LNCAP (cell line): ENCODE results near the gene REEP5.

Experiments used
- TF ChIP-seq, protein P1 (sequence below): fragments of 450-650 bp; IDR thresholded peaks from 2 replicates; pipeline ENCODE4 v1.5.1; 2017; ENCODE audit warnings: mild to moderate bottlenecking

Gene REEP5

DNA sequence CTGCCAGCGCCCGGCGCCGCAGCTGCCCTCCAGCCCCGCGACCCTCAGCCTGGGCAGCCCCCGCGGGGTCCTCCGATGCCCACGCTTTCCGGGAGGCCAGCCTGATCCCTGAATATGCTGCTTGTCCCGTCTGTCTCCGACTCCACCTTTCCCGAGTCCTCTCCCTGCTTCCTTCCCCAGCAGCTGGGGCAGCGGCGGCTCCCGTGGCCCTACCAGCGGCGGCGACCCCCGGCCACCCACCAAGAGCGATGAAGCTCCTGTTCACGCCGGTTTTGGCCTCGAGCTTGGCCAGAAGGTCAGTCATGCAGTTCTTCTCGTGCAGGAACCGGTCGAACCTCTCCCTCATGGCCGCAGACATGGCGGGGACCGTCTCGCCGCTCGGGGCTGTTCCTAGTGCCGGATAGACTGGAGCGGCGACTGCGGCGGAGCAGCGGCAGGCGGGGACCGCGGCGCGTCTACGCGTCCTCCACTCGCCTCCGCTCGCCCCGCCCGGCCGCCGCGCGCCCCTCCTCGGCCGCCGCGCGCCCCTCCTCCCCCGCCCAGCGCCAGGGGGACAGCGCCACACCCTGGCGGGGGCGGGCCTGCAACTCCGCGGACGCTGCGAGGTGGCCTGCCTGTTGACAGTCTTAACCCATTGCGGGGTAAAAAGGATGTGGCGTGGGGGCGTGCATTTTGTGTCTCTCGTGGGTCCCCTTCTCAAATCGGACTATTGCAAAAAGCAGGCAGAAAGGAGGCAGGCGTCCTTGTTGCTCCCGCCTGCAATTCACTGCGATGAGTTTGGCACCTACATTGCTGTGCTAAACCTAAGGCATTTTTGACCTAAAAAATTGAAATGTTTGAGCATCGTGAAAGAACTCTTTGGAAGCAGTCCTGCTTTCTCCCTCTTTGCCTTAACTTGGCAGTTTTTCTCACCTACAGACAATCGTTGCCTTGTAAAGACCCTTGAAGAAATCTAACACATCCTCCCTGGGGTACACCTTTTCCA, at the start of gene REEP5:
TSS of gene REEP5 (minus strand) at position 395 of the 985 bp plus-strand sequence. CDS start at position 358, 37 bp downstream.
- TF ChIP-seq, protein P1, sequence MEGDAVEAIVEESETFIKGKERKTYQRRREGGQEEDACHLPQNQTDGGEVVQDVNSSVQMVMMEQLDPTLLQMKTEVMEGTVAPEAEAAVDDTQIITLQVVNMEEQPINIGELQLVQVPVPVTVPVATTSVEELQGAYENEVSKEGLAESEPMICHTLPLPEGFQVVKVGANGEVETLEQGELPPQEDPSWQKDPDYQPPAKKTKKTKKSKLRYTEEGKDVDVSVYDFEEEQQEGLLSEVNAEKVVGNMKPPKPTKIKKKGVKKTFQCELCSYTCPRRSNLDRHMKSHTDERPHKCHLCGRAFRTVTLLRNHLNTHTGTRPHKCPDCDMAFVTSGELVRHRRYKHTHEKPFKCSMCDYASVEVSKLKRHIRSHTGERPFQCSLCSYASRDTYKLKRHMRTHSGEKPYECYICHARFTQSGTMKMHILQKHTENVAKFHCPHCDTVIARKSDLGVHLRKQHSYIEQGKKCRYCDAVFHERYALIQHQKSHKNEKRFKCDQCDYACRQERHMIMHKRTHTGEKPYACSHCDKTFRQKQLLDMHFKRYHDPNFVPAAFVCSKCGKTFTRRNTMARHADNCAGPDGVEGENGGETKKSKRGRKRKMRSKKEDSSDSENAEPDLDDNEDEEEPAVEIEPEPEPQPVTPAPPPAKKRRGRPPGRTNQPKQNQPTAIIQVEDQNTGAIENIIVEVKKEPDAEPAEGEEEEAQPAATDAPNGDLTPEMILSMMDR = peak; percentile 95

DNA sequence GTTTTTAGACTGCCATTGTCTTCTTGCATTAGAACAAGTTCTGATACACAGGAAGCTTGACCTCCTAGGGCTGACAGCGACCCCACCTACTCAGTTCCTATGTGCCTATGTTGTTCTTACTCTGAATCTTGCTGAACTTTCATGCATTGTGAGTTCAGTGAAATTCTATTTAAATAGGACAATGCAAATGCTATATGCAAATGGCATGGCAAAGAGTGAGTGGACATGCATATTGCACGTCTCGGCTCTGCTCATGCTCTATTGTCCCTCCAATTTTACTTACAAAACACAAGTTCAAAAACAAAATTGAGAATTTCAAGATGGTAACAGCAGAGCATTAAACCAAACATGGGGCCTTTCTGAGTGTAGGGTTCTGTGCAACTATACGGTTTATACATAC, 49.2 kb upstream of the REEP5 start:
- TF ChIP-seq, protein P1 = no peak

DNA sequence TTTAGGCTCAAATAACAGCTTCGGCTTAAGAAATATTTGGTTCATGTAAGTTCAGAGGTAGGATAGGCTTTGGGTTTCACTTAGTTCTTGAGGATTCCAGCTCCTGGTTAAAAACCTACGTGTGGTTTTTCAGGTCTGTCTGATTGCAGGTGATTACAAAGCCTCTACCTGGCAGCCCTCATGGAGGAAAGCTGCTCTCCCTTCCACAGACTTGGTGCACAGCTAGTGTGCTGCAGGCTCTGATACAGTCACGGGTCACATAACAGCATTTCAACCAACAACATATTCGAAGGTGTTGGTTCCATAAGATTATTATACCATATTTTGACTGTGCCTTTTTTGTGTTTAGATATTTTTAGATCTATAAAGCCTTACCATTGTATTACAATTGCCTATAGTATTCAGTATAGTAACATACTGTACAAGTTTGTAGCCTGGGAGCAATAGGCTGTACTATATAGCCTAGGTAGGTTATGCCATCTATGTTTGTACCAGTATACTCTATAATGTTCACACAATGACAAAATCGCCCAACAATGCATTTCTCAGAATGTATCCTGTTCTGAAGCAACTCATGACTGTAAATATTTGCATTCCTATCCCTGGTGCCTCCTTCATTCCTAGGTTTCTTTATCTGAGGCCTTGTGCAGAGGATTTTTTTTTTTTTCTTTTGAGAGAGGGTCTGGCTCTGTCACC, 46.5 kb upstream of the REEP5 start:
- TF ChIP-seq, protein P1 = no peak

DNA sequence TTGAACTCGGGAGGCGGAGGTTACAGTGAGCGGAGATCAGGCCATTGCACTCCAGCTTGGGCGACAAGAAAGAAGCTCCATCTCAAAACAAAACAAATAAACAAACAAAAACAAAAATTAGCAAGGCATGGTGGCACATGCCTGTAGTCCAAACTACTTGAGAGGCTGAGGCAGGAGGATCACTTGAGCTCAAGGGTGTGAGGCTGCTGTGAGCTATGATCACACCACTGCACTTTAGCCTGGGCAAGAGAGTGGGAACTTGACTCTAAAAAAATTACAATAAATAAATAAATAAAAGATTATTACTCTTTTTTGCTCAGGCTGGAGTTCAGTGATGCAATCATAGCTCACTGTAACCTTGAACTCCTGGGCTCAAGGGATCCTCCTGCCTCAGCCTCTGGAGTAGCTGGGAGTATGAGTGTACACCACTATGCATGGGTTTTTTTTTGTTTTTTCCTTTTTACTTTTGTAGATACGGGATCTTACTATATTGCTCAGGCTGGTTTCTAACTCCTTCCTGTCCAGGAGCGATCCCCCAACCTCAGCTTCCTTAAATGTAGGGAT, 45.6 kb upstream of the REEP5 start:
- TF ChIP-seq, protein P1 = no peak

DNA sequence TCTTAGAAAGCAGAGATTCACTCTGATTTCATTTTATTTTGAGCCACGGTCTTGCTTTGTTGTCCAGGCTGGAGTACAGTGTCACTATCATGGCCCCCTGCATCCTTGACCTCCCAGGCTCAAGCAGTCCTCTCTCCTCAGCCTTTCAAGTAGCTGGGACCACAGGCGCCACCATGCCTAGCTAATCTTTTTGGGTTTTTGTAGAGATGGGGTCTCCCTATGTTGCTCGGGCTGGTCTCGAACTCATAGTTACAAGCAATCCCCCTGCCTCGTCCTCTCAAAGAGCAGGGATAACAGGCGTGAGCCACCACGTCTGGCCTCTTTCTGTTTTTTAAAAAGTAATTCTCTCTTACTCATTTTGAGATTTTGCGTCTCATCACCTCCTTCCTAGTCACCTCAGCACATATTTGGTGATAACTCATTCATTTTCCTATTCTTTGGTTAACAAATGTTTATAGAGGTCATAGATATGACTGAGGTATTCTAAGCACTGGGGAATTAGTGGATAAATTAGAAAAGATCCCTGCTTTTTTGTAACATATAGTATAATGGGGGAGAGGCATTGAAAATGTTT, 43.8 kb upstream of the REEP5 start:
- TF ChIP-seq, protein P1 = no peak

DNA sequence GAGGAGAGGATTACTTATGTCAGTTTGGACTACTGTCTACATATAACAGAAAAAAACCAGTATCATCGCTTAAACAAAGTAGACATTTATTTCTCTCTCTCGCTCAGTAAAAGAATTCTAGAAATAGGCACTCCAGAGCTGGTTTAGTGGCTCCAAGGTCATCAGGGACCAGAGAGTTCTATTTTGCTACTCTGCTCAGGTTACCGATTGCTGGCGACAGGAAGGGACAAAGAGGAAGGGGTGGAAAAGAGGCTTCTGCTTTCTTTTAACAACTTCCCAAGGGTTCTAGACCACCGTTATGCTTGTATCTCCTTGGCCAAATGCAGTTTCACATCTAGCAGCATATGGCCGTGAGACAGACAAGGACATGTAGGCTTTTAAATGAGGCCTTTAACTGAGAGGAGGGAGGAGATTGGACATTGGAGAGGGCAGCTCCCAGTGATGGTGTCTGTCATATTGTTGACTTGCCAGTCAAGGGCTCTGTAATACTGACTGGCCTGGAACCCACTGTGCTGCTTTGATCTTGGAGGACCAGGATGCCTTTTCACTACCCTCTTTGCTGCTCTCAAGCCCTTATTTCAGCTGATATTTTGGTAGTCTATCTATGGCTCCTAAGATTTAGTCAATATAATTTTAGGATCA, 39.0 kb upstream of the REEP5 start:
- TF ChIP-seq, protein P1 = no peak

DNA sequence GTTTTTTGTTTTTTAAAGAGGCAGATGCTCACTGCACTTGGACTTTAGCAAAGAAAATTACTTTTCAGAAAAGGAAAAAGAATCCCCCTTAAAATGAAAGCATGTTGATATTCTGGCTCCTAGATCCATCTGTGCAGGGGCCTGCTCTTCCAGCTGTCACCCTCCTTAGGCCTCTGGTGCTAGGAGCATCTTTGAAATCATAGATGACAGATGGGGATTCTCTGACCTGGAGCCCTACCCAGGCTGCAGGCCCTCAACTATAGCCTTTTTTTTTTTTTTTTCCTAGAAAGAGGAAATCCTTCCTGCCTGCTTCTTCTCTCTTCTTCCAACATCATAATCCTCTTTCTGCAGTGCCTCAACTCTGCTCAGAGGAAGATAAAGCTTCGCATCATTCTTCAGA, 38.3 kb upstream of the REEP5 start:
- TF ChIP-seq, protein P1 = no peak
